HL-60 (cell line): ENCODE results near the gene TAS2R31.

Experiments used
- DNase-seq, 2 experiments: peaks; one replicate each; pipeline ENCODE4 v3.0.0-alpha.2; 2010 to 2020; ENCODE audit warnings: low read depth in 1 of 2, low spot score in 1 of 2
- H3K27ac ChIP-seq: fragments of 250-450 bp; sonication (Bioruptor Pico); replicated peaks from 2 replicates; pipeline ENCODE4 v1.5.1; 2020; ENCODE audit warnings: mild to moderate bottlenecking, moderate library complexity
- H3K27me3 ChIP-seq: fragments of 250-450 bp; sonication (Bioruptor Pico); 2 replicates; pipeline ENCODE4 v1.5.1; 2021; ENCODE audit warnings: mild to moderate bottlenecking, moderate library complexity; ENCODE audit not compliant: insufficient read depth, poor library complexity, severe bottlenecking
- H3K4me3 ChIP-seq: replicated peaks from 2 replicates; pipeline ENCODE4 v1.5.1; 2011; ENCODE audit warnings: mild to moderate bottlenecking, control low read depth, low read length; ENCODE audit not compliant: insufficient read depth
- CTCF ChIP-seq: IDR thresholded peaks from one replicate; pipeline ENCODE4 v1.5.1; 2011; ENCODE audit warnings: low read length, control low read depth, inconsistent platforms; ENCODE audit not compliant: insufficient read depth
- GABPA ChIP-seq: IDR thresholded peaks from 2 replicates; pipeline ENCODE4 v1.6.1; 2012; ENCODE audit warnings: low read depth
- POLR2AphosphoS5 ChIP-seq: IDR thresholded peaks from 2 replicates; pipeline ENCODE4 v1.6.1; 2012; ENCODE audit warnings: low read depth
- SPI1 ChIP-seq: IDR thresholded peaks from 2 replicates; pipeline ENCODE4 v1.6.1; 2012; ENCODE audit warnings: low read depth, mild to moderate bottlenecking, borderline replicate concordance
- TF ChIP-seq, protein P1 (sequence below): IDR thresholded peaks from 2 replicates; pipeline ENCODE4 v1.6.1; 2012; ENCODE audit warnings: low read depth; ENCODE audit not compliant: insufficient replicate concordance

The TAS2R31 gene

GRCh38 chr12:11023387-11023786 lies 7.8 kb downstream of the TAS2R31 start:
- no peak for DNase-seq
- Histone ChIP-seq H3K4me3 (no peak overlapping the region), H3K27ac (no peak overlapping the region), H3K27me3 (no peaks in the 10 kb centered on the region)
- TF ChIP-seq GABPA, result no peak
- no peak for TF ChIP-seq POLR2AphosphoS5
- TF ChIP-seq CTCF, result no peak
- TF ChIP-seq, protein P1, sequence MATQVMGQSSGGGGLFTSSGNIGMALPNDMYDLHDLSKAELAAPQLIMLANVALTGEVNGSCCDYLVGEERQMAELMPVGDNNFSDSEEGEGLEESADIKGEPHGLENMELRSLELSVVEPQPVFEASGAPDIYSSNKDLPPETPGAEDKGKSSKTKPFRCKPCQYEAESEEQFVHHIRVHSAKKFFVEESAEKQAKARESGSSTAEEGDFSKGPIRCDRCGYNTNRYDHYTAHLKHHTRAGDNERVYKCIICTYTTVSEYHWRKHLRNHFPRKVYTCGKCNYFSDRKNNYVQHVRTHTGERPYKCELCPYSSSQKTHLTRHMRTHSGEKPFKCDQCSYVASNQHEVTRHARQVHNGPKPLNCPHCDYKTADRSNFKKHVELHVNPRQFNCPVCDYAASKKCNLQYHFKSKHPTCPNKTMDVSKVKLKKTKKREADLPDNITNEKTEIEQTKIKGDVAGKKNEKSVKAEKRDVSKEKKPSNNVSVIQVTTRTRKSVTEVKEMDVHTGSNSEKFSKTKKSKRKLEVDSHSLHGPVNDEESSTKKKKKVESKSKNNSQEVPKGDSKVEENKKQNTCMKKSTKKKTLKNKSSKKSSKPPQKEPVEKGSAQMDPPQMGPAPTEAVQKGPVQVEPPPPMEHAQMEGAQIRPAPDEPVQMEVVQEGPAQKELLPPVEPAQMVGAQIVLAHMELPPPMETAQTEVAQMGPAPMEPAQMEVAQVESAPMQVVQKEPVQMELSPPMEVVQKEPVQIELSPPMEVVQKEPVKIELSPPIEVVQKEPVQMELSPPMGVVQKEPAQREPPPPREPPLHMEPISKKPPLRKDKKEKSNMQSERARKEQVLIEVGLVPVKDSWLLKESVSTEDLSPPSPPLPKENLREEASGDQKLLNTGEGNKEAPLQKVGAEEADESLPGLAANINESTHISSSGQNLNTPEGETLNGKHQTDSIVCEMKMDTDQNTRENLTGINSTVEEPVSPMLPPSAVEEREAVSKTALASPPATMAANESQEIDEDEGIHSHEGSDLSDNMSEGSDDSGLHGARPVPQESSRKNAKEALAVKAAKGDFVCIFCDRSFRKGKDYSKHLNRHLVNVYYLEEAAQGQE, result no peak
- no peak for TF ChIP-seq SPI1

- no peak for TF ChIP-seq POLR2AphosphoS5
- TF ChIP-seq, protein P1, result no peak
- no peak for TF ChIP-seq GABPA
- TF ChIP-seq CTCF, result no peak
- no peak within 1 kb of the TSS for H3K27ac ChIP-seq
- H3K27me3 ChIP-seq, result no peaks in the 10 kb centered on the region
- no peak for DNase-seq
- H3K4me3 ChIP-seq, result no peak within 1 kb of the TSS
These were observed 8.7 kb downstream of the TAS2R31 start, which contains the start of gene TAS2R19 for GRCh38 chr12:11022520-11022919. Gene TAS2R19 (minus strand): TSS chr12:11022620. CDS start chr12:11022571, 49 bp downstream.

- no peak overlapping the region for H3K4me3 ChIP-seq
- H3K27ac ChIP-seq, result no peak overlapping the region
- TF ChIP-seq POLR2AphosphoS5 (no peak), GABPA (no peak), SPI1 (no peak), CTCF (no peak)
- TF ChIP-seq, protein P1, result no peak
These were observed 14.3 kb downstream of the TAS2R31 start for GRCh38 chr12:11016937-11017336.

More at GRCh38 chr12:11016937-11017336, 14.3 kb downstream of the TAS2R31 start:
- H3K27me3 ChIP-seq, result no peaks in the 10 kb centered on the region
- no peak for DNase-seq
